K562 (cell line): Measurements from ENCODE around the gene LRRC47. TPM values are rescaled to one million over a fixed set of nuclear protein-coding genes. Genes with fewer than 3 reads are reported as not detected.
A peak's percentile ranks its signal among the peaks of the same experiment; 100 is the strongest.

Source experiments
- CHD2 ChIP-seq: IDR thresholded peaks from 2 replicates; pipeline ENCODE4 v1.6.1; 2011; ENCODE audit warnings: low read depth, low read length
- FOXJ2 ChIP-seq: fragments of 200-800 bp; sonication (Bioruptor generic); IDR thresholded peaks from 2 replicates; pipeline ENCODE4 v1.6.1; 2016; ENCODE audit warnings: missing genetic modification characterization, missing compliant biosample characterization
- MGA ChIP-seq: fragments of 450-650 bp; IDR thresholded peaks from 2 replicates; pipeline ENCODE4 v1.6.1; 2016; ENCODE audit warnings: mild to moderate bottlenecking, moderate library complexity
- RREB1 ChIP-seq: fragments of 250-450 bp; sonication (Bioruptor Pico); IDR thresholded peaks from 2 replicates; pipeline ENCODE4 v1.4.0; 2020
- TBL1XR1 ChIP-seq, 2 experiments: IDR thresholded peaks; 2 replicates each; pipeline ENCODE4 v1.6.1; 2012; ENCODE audit warnings: improper control_type of control experiment in 2 of 2, low read length in 2 of 2, mild to moderate bottlenecking in 1 of 2
- ZKSCAN3 ChIP-seq: fragments of 250-450 bp; sonication (Bioruptor Pico); IDR thresholded peaks from 2 replicates; pipeline ENCODE4 v1.4.0; 2020
- ZNF124 ChIP-seq: sonication (generic); formaldehyde crosslinking; IDR thresholded peaks from 2 replicates; pipeline ENCODE4 v1.8.1; 2022; ENCODE audit warnings: missing genetic modification reagents
- polyA plus RNA-seq, 8 experiments: library from polyadenylated mRNA; depleted of rRNA in 4 of 8; stranded (reverse) in 5 of 8; unstranded in 3 of 8; fragments of >200 nt; fragmentation: Nextera tagmentation in 2 of 8; fragmentation: Illumina TruSeq in 1 of 8; extraction: Ambion mirVana in 2 of 8; extraction: Trizol in 1 of 8; gene quantifications; 2 replicates each; pipeline versions ENCODE4 v1.2.1 to v1.2.3, GENCODE V29; 2011 to 2014; ENCODE audit warnings: inconsistent platforms in 1 of 8, missing spikeins in 1 of 8
- total RNA-seq, 7 experiments: library from RNA; depleted of rRNA in 6 of 7; stranded (reverse); fragments of >200 nt in 6 of 7; fragmentation: Illumina TruSeq in 2 of 7; extraction: Trizol in 2 of 7; gene quantifications; 2 replicates each; pipeline versions ENCODE4 v1.2.1 to v1.2.3, GENCODE V29; 2011 to 2021; ENCODE audit warnings: low replicate concordance in 1 of 7

LRRC47 gene
- total and polyA plus RNA-seq, 9 of the 15 experiments (the other 6 are each of a cell fraction or from before 2014, with no cell fraction given), result 4.6 to 68.0 (median 35.9) TPM

GRCh38 chr1:3774946-3775489 lies 21.3 kb downstream of the LRRC47 start (continued):
- TF ChIP-seq MGA (peak; percentile 82), CHD2 (no peak), FOXJ2 (tag) (no peak), ZKSCAN3 (CRISPR knock-in tag) (no peak), ZNF124 (no peak), TBL1XR1 (IDR thresholded peaks at IDR 0.05; ENCODE audit: low read length in 2 of 2) (peak; percentile 89), RREB1 (CRISPR knock-in tag) (peak; percentile 78)
